Kidney (tissue), 14 donors: ENCODE results near the gene TYW1B. TPM values are rescaled to one million over a fixed set of nuclear protein-coding genes. Genes with fewer than 3 reads are reported as not detected.
"Not testable (repeated sequence)": the region's sequence is repeated elsewhere in the genome, so short reads cannot be mapped to it uniquely, and the experiment has no call there.

ENCODE experiments used
- DNase-seq, 5 donors: peaks; one replicate each; pipeline ENCODE4 v3.0.0-alpha.2; 2013 to 2020
- FAIRE-seq: peaks from 2 replicates; lab custom pipeline; 2012; peaks lifted over from hg19 to GRCh38; lab: Jason Lieb, UNC
- H3K27ac ChIP-seq, 2 donors: one replicate each; pipeline ENCODE4 v1.7.0; 2013; ENCODE audit warnings: low read depth in 2 of 2, low read length in 2 of 2, inconsistent platforms in 1 of 2
- H3K27me3 ChIP-seq: one replicate; pipeline ENCODE4 v1.7.1; 2013; ENCODE audit warnings: low read length, inconsistent platforms; ENCODE audit not compliant: control insufficient read depth, insufficient read depth
- H3K36me3 ChIP-seq, 3 donors: one replicate each; pipeline versions ENCODE4 v1.7.0 to v1.7.1; 2013; ENCODE audit warnings: low read length in 3 of 3, control low read depth in 1 of 3, inconsistent platforms in 1 of 3; ENCODE audit not compliant: insufficient read depth in 3 of 3, control insufficient read depth in 2 of 3
- H3K4me1 ChIP-seq, 3 donors: one replicate each; pipeline versions ENCODE4 v1.7.0 to v1.7.1; 2013; ENCODE audit warnings: low read length in 3 of 3, inconsistent platforms in 1 of 3, low read depth in 1 of 3; ENCODE audit not compliant: control insufficient read depth in 2 of 3, insufficient read depth in 2 of 3
- H3K4me3 ChIP-seq, 3 donors: one replicate each; pipeline versions ENCODE4 v1.7.0 to v1.8.1; 2013; ENCODE audit warnings: low read length in 3 of 3, control low read depth in 1 of 3, inconsistent platforms in 1 of 3
- H3K9ac ChIP-seq, 3 donors: one replicate each; pipeline versions ENCODE4 v1.7.0 to v1.7.1; 2013; ENCODE audit warnings: low read length in 3 of 3, control low read depth in 1 of 3, inconsistent platforms in 1 of 3
- H3K9me3 ChIP-seq, 3 donors: one replicate each; pipeline versions ENCODE4 v1.7.0 to v1.7.1; 2013; ENCODE audit warnings: low read length in 3 of 3, control low read depth in 1 of 3, inconsistent platforms in 1 of 3; ENCODE audit not compliant: control insufficient read depth in 2 of 3, insufficient read depth in 1 of 3
- intact Hi-C: fragments of 100-400 bp; cut with DNase I; formaldehyde crosslinking; loops from one replicate; pipeline ENCODE4 v1.11.1; 2022
- polyA plus RNA-seq: library from polyadenylated mRNA; stranded (reverse); fragments of 350-450 nt; fragmentation: Illumina TruSeq; extraction: RNeasy Lipid Tissue Mini Kit (QIAGEN cat#74804); gene quantifications from one replicate; pipeline ENCODE4 v1.2.3, GENCODE V29; 2014; ENCODE audit warnings: low read depth, low replicate concordance; ENCODE audit not compliant: insufficient read depth
- total RNA-seq: library from RNA; stranded (reverse); fragmentation: NEBNext Ultra II Directional; extraction: Animal tissue kit (Norgen Biotek cat#: 25700); gene quantifications from one replicate; pipeline ENCODE4 v1.2.1, GENCODE V29; 2021
- TF ChIP-seq, protein P1 (sequence below): IDR thresholded peaks from 3 replicates; pipeline ENCODE4 v1.5.1; 2012; ENCODE audit warnings: mild to moderate bottlenecking, moderate library complexity, borderline replicate concordance; ENCODE audit not compliant: insufficient read depth; ENCODE audit errors: extremely low read depth
- donor health status: control.
- donor health status: control.
- donor health status: control.
- donor health status: control.
- donor health status: control.
- donor health status: DM: yes; HTN: yes; CAD: no.
- donor health status: Normal renal cell carcinoma (clear cell type).

TYW1B gene
- total and polyA plus RNA-seq, 2 donors from 2014 or later = 2.9 to 3.2 TPM

DNA sequence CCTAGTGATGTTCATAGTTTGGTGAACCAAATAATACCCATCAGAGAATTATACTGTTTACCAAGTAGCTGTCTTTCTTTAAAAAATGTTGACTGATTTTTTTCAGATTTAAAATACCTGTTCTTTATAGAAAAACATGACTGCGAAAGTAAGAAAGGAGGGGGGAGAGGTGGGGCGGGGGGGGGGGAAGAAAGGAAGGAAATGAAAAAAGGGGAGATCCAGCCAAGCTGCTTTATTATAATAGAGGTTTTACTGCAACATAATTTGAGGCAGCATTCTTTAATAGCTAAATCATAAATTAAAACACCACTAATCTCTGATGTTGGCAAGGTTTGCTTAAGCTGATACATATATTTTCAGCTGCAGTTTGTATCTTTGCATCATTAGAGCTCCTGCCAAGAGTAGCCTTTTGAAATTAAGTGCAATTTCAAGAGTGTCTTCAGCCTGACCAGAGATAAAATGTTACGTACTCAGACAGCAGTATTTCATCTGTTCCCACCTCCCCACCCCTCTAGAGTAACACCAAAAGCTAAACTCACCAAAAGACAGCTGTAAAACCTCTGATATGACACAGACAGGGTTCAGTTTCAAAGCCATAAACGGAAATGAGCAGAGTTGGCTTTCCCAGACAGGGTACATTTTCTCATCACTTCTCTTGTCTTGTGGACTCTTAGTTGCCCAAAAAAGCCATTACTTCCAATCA, 202.1 kb downstream of the TYW1B start:
- FAIRE-seq = not testable (repeated sequence)

DNA sequence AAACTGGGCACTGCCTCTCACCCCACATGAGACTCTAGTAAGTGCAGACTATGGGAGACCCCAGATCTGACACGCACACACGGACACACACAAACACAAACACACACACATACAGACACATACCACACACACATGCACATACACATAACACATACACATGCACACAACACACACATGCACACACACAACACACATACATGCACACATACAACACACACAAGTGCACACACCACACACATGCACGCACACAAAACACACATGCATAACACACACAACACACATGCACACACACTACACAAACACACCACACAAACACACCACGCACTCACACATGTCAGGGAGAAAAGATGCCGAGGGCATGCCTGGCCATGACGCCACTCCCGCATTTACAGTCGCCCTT, 205.5 kb downstream of the TYW1B start:
- DNase-seq = no peak
- Histone ChIP-seq H3K9me3 (no peaks in the 10 kb centered on the region), H3K4me1 (no peaks in the 10 kb centered on the region), H3K27ac (no peak overlapping the region), H3K4me3 (no peak overlapping the region), H3K36me3 (peaks cover 0 to 2% (median 0%) of the 10 kb centered on the region in 3 donors), H3K27me3 (no peaks in the 10 kb centered on the region), H3K9ac (no peak overlapping the region)
- TF ChIP-seq, protein P1, sequence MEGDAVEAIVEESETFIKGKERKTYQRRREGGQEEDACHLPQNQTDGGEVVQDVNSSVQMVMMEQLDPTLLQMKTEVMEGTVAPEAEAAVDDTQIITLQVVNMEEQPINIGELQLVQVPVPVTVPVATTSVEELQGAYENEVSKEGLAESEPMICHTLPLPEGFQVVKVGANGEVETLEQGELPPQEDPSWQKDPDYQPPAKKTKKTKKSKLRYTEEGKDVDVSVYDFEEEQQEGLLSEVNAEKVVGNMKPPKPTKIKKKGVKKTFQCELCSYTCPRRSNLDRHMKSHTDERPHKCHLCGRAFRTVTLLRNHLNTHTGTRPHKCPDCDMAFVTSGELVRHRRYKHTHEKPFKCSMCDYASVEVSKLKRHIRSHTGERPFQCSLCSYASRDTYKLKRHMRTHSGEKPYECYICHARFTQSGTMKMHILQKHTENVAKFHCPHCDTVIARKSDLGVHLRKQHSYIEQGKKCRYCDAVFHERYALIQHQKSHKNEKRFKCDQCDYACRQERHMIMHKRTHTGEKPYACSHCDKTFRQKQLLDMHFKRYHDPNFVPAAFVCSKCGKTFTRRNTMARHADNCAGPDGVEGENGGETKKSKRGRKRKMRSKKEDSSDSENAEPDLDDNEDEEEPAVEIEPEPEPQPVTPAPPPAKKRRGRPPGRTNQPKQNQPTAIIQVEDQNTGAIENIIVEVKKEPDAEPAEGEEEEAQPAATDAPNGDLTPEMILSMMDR = no peak
- FAIRE-seq = no peak
- intact Hi-C loops = no loop called here

More for the DNA sequence above, 202.1 kb downstream of the TYW1B start:
- H3K9me3 ChIP-seq, H3K27me3 ChIP-seq, H3K27ac ChIP-seq, H3K36me3 ChIP-seq, H3K4me3 ChIP-seq, H3K9ac ChIP-seq, intact Hi-C loops, H3K4me1 ChIP-seq: not testable (repeated sequence)
- DNase-seq = peak in 1 of 5 donors; percentile 25

DNA sequence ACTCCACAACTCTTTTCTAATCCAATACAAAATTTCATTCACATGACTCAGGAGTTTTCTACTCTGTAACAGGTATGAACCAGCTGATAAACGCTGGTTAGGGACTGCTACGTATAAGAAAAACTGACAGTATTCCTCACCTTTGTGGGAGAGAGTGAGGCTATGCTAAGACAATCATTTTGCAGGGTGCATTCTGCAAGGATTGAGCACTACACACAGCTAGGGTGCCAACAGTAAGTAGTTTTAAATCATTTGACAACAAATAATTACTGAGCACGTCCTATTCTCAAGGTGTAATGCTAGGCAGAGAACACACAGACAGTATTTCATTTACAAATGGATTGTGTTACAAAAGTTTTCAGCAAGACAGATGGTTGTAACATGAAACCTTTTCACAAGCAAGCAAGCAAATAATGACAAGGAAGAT, 206.2 kb downstream of the TYW1B start:
- H3K9me3 ChIP-seq, H3K27ac ChIP-seq, H3K36me3 ChIP-seq, H3K27me3 ChIP-seq, H3K9ac ChIP-seq, intact Hi-C loops, H3K4me1 ChIP-seq, H3K4me3 ChIP-seq, FAIRE-seq: not testable (repeated sequence)
- peak in 1 of 5 donors; percentile 34 for DNase-seq

DNA sequence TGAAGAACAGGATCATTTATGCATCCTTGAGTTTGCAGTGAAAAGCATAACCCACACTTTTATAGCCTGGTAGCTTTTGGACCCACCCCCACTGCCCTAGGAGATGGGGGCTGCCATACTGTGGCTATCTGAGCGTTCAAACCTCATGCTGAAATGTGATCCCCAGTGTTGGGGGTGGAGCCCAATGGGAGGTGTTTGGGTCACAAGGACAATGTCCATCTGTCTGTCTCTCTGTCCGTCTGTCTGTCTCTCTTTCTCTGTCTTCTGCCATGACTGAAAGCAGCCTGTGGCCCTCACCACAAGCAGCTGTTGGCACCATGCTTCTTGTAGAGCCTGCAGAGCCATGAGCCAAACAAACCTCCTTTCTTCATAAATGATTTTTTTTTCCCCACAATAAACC, 207.1 kb downstream of the TYW1B start:
- H3K9me3 ChIP-seq, H3K27me3 ChIP-seq, FAIRE-seq, H3K36me3 ChIP-seq, H3K9ac ChIP-seq, intact Hi-C loops, H3K4me3 ChIP-seq, H3K4me1 ChIP-seq, H3K27ac ChIP-seq: not testable (repeated sequence)
- DNase-seq = peak in 2 of 5 donors; percentile 18 to 21

DNA sequence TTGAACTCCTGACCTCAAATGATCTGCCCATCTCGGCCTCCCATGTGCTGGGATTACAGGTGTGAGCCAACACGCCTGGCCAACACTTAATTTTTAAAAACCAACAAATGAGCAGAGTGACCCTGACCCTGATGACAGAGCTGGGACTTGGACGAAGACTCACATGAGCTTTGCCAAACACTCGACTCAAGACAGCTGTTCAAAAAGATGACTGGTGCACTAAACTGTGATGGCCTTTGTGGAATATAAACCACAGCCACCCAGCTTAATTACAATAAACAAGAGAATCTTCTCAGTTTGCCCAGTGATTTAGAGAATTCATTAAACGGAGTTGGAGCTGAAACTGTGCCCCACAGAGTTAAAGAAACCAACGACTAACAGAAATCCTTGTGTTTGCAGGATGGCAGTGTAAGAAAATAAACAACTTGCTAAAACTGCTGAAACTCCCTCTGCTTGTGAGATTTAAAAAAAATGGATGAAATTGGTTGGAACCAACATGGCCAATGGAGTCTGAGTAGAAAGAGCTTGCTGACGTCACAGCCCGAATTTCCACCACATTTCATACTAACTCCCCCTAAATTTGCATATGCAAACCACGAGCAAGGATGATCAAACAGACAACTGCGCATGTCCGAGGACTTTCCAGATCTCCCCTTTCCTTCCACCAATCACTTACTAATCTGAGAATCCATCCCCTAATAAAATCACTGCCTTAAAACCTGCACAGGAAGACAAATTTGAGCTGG, 209.4 kb downstream of the TYW1B start:
- FAIRE-seq, H3K9ac ChIP-seq, H3K36me3 ChIP-seq, H3K4me3 ChIP-seq, H3K27me3 ChIP-seq, H3K9me3 ChIP-seq, H3K27ac ChIP-seq, intact Hi-C loops, H3K4me1 ChIP-seq: not testable (repeated sequence)
- peak in 4 of 5 donors; percentile 43 to 71 (median 46) for DNase-seq

DNA sequence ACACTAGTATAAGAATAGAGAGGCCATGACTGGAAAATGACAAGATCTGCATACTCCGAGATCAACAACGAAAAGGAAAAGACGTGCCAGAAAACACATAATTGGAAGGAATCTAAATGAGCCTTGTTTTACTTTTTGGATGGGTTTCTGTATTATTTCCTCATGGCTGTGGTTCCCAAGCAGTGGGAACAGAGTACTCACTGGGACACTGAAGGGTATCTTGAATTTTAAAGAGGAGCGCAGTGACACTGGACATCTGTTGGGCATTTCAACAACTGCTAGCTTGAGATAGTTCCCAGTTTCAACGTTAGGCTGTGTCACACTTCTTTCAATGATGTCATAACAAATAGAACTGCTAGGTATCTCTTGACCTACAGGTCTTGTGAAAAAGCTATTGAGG, 218.2 kb downstream of the TYW1B start:
- H3K27ac ChIP-seq, H3K36me3 ChIP-seq, DNase-seq, H3K9ac ChIP-seq, FAIRE-seq, H3K4me3 ChIP-seq, H3K27me3 ChIP-seq, H3K9me3 ChIP-seq, H3K4me1 ChIP-seq, intact Hi-C loops: not testable (repeated sequence)

DNA sequence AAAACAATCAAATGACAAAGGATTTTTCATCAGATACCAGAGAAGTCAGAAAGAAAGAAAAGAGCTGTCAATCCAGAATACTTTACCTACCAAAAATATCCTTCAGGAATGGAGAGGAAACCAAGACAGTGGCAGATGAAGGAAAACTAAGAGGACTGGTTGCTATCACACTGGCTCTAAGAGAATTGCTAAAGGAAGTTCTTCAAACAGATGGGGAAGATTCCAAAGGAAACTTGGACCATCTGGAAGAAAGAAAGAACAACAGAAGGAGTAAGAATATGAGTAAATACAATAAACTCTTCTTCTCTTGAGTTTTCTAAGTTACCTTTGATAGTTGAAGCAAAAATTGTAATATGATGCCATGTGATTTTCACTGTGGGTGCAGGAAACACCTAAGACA, 220.0 kb downstream of the TYW1B start:
- H3K9me3 ChIP-seq, H3K27me3 ChIP-seq, H3K9ac ChIP-seq, intact Hi-C loops, DNase-seq, H3K36me3 ChIP-seq, H3K4me1 ChIP-seq, H3K4me3 ChIP-seq, H3K27ac ChIP-seq, FAIRE-seq: not testable (repeated sequence)
